GM12878 (cell line): Measurements from ENCODE around the gene PCDHB1. TPM values are rescaled to one million over a fixed set of nuclear protein-coding genes. Genes with fewer than 3 reads are reported as not detected.

ENCODE experiments used
- ATAC-seq: fragments of 200-7000 bp; cut with Tn5 transposase; 3 replicates; pipeline ENCODE4 v1.9.1; 2020; ENCODE audit warnings: mild to moderate bottlenecking, moderate library complexity
- BruUV-seq: library from RNA; stranded (reverse); fragments of 400-500 nt; replicated peaks from 2 replicates; lab custom pipeline; 2021; lab: Mats Ljungman, UMichigan
- CTCF ChIA-PET: fragments of 300-600 bp; sonication (Branson Sonifier 250); formaldehyde crosslinking; extraction: SDS; loops from one replicate; lab custom pipeline; 2021; ENCODE audit warnings: inconsistent platforms; lab: Yijun Ruan, JAX
- POLR2A ChIA-PET: fragments of 350-600 bp; formaldehyde crosslinking; extraction: SDS; loops from one replicate; lab custom pipeline; 2021; ENCODE audit warnings: inconsistent platforms; lab: Charles Lee
- RAD21 ChIA-PET: fragments of 300-600 bp; sonication (Branson Sonifier 250); formaldehyde crosslinking; loops from one replicate; lab custom pipeline; 2023; ENCODE audit warnings: antibody characterized with exemption; ENCODE audit not compliant: unreplicated experiment; lab: Charles Lee
- SMC1A ChIA-PET: fragments of 300-600 bp; sonication (Branson Sonifier 250); formaldehyde crosslinking; loops from one replicate; lab custom pipeline; 2023; ENCODE audit not compliant: unreplicated experiment, uncharacterized antibody; lab: Charles Lee
- DNase-seq: peaks from one replicate; pipeline ENCODE4 v3.0.0-alpha.2; 2011; ENCODE audit warnings: low read depth, low spot score
- FAIRE-seq: peaks from 3 replicates; lab custom pipeline; 2011; peaks lifted over from hg19 to GRCh38; lab: Jason Lieb, UNC
- H2AFZ ChIP-seq: 2 replicates; pipeline ENCODE4 v1.6.0; 2011; ENCODE audit warnings: low read depth, low read length, control low read depth; ENCODE audit not compliant: control insufficient read depth
- H3K27ac ChIP-seq: 2 replicates; pipeline ENCODE4 v1.5.1; 2011; ENCODE audit warnings: control low read depth; ENCODE audit not compliant: control insufficient read depth, insufficient read depth
- H3K27me3 ChIP-seq, 2 experiments: replicated peaks in 1 of 2; 2 replicates each; pipeline versions ENCODE4 v1.6.0 to v1.6.1; 2011; ENCODE audit warnings: low read length in 1 of 2; ENCODE audit not compliant: control insufficient read depth in 2 of 2, insufficient read depth in 2 of 2
- H3K36me3 ChIP-seq, 2 experiments: 2 replicates each; pipeline ENCODE4 v1.5.1; 2011; ENCODE audit warnings: low read length in 1 of 2; ENCODE audit not compliant: control insufficient read depth in 2 of 2, insufficient read depth in 2 of 2
- H3K4me1 ChIP-seq: 2 replicates; pipeline ENCODE4 v1.6.1; 2011; ENCODE audit warnings: mild to moderate bottlenecking, low read length, moderate library complexity, mixed read lengths; ENCODE audit not compliant: control insufficient read depth, insufficient read depth
- H3K4me2 ChIP-seq: 2 replicates; pipeline ENCODE4 v1.6.0; 2011; ENCODE audit warnings: control low read depth; ENCODE audit not compliant: control insufficient read depth, insufficient read depth
- H3K4me3 ChIP-seq: fragments of 200-600 bp; sonication (generic); 2 replicates; pipeline ENCODE4 v1.5.1; 2016
- H3K79me2 ChIP-seq: 2 replicates; pipeline ENCODE4 v1.6.0; 2011; ENCODE audit warnings: low read length; ENCODE audit not compliant: control insufficient read depth, insufficient read depth
- H3K9ac ChIP-seq: 2 replicates; pipeline ENCODE4 v1.8.0; 2011; ENCODE audit warnings: low read length, control low read depth, mixed read lengths; ENCODE audit not compliant: control insufficient read depth, insufficient read depth
- H3K9me3 ChIP-seq: replicated peaks from 3 replicates; pipeline ENCODE4 v1.5.1; 2011; ENCODE audit warnings: mild to moderate bottlenecking, low read length; ENCODE audit not compliant: control insufficient read depth, insufficient read depth
- H4K20me1 ChIP-seq: 2 replicates; pipeline ENCODE4 v1.6.0; 2011; ENCODE audit not compliant: control insufficient read depth, insufficient read depth
- BACH1 ChIP-seq: fragments of 450-650 bp; IDR thresholded peaks from 2 replicates; pipeline ENCODE4 v1.6.1; 2017; ENCODE audit warnings: mild to moderate bottlenecking, borderline replicate concordance
- CBX5 ChIP-seq: sonication (generic); IDR thresholded peaks from 2 replicates; pipeline ENCODE4 v1.6.1; 2016; ENCODE audit warnings: low read depth, moderate library complexity, mild to moderate bottlenecking, inconsistent platforms
- CREB1 ChIP-seq: IDR thresholded peaks from 2 replicates; pipeline ENCODE4 v1.6.1; 2012; ENCODE audit warnings: low read depth, mild to moderate bottlenecking, inconsistent platforms
- ESRRA ChIP-seq: IDR thresholded peaks from 2 replicates; pipeline ENCODE4 v1.6.1; 2012; ENCODE audit warnings: mild to moderate bottlenecking, low read length, improper control_type of control experiment
- SIN3A ChIP-seq: IDR thresholded peaks from 2 replicates; pipeline ENCODE4 v1.6.1; 2012; ENCODE audit warnings: low read depth, low read length, improper control_type of control experiment
- SMC3 ChIP-seq: IDR thresholded peaks from 2 replicates; pipeline ENCODE4 v1.6.1; 2011; ENCODE audit warnings: low read length, improper control_type of control experiment, borderline replicate concordance
- TBL1XR1 ChIP-seq: IDR thresholded peaks from 2 replicates; pipeline ENCODE4 v1.6.1; 2012; ENCODE audit warnings: low read depth, low read length, improper control_type of control experiment
- WRNIP1 ChIP-seq: IDR thresholded peaks from 2 replicates; pipeline ENCODE4 v1.6.1; 2011; ENCODE audit warnings: low read depth, low read length, improper control_type of control experiment, borderline replicate concordance
- YY1 ChIP-seq: IDR thresholded peaks from 2 replicates; pipeline ENCODE4 v1.6.1; 2011; ENCODE audit warnings: low read depth, mild to moderate bottlenecking, low read length
- ZZZ3 ChIP-seq: IDR thresholded peaks from 2 replicates; pipeline ENCODE4 v1.6.1; 2011; ENCODE audit warnings: low read depth; ENCODE audit not compliant: control insufficient read depth, insufficient read length
- in situ Hi-C: fragments of 300-500 bp; cut with MboI; formaldehyde crosslinking; loops from 9 replicates; pipeline ENCODE4 v1.14.3; 2018; ENCODE audit warnings: mixed read lengths
- intact Hi-C: fragments of 100-400 bp; cut with micrococcal nuclease; formaldehyde crosslinking; loops from one replicate; pipeline ENCODE4 v1.14.2; 2022; ENCODE audit not compliant: unreplicated experiment
- polyA plus RNA-seq, 11 experiments: library from polyadenylated mRNA; depleted of rRNA in 4 of 11; unstranded in 6 of 11; stranded (reverse) in 5 of 11; fragments of >200 nt; fragmentation: Nextera tagmentation in 4 of 11; fragmentation: Illumina TruSeq in 1 of 11; extraction: Ambion mirVana in 4 of 11; extraction: Trizol in 1 of 11; gene quantifications; 1 replicate in 1 of 11; 2 replicates in 10 of 11; pipeline versions ENCODE4 v1.2.1 to v1.2.3, GENCODE V29; 2011 to 2016; ENCODE audit warnings: inconsistent platforms in 2 of 11, missing spikeins in 2 of 11, low read depth in 1 of 11
- total RNA-seq, 4 experiments: library from RNA; depleted of rRNA in 3 of 4; stranded (reverse); fragments of >200 nt in 3 of 4; fragmentation: Illumina TruSeq in 1 of 4; extraction: Trizol in 1 of 4; gene quantifications; 2 replicates each; pipeline versions ENCODE4 v1.2.1 to v1.2.3, GENCODE V29; 2013 to 2021
- TF ChIP-seq, protein P1 (sequence below): fragments of 450-650 bp; IDR thresholded peaks from 2 replicates; pipeline ENCODE4 v1.6.1; 2014; ENCODE audit warnings: mild to moderate bottlenecking
- TF ChIP-seq, protein P2 (sequence below): fragments of 150-350 bp; IDR thresholded peaks from 2 replicates; pipeline ENCODE4 v1.6.1; 2016; ENCODE audit warnings: low read depth, low read length
- TF ChIP-seq, protein P3 (sequence below): IDR thresholded peaks from 2 replicates; pipeline ENCODE4 v1.6.1; 2011; ENCODE audit warnings: low read depth, low read length, improper control_type of control experiment, borderline replicate concordance
- TF ChIP-seq, protein P4 (sequence below): fragments of 450-650 bp; IDR thresholded peaks from 2 replicates; pipeline ENCODE4 v1.6.1; 2018; ENCODE audit warnings: borderline replicate concordance, mild to moderate bottlenecking; ENCODE audit not compliant: partially characterized antibody
- TF ChIP-seq, protein P5 (sequence below): fragments of 450-650 bp; IDR thresholded peaks from 2 replicates; pipeline ENCODE4 v1.6.1; 2017; ENCODE audit warnings: mild to moderate bottlenecking, low read depth, inconsistent platforms; ENCODE audit not compliant: poor library complexity, severe bottlenecking

The PCDHB1 gene
- total and polyA plus RNA-seq, 10 of the 15 experiments (the other 5 are each of a cell fraction or from before 2014, with no cell fraction given) = not detected

DNA sequence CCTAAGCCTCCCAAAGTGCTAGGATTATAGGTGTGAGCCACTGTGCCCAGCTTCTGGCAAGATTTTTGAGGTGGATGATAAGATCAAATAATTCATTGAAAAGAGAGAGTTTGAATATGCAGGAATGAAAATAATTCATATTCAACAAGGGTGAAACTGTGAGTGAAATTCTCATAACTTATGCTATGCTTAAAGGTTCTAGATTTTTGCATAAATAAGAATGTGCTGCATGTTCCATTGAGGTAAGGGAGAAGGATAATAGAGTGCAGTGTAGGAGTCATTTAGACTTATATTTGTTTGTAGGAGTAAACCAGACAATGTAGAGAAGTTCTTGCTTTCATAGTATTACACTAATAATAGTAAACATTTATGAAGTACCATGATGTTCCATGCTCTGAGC lies 31.1 kb downstream of the PCDHB1 start:
- ChIA-PET RAD21 (no interaction called here), SMC1A (interaction anchor here (0.9 kb wide), 1 partner anchor 47 kb away, joined by 3 read pairs; no protein-coding TSS in a partner anchor), CTCF (no interaction called here), POLR2A (interaction anchor here (0.7 kb wide), 1 partner anchor 385 kb away, joined by 6 read pairs; no protein-coding TSS in a partner anchor)
- Histone ChIP-seq H3K27ac (no peak overlapping the region), H3K4me1 (no peaks in the 10 kb centered on the region), H3K4me3 (no peak overlapping the region), H3K79me2 (no peaks in the 10 kb centered on the region), H3K4me2 (no peak overlapping the region), H4K20me1 (no peaks in the 10 kb centered on the region), H3K27me3 (no peaks in the 10 kb centered on the region), H3K9me3 (no peaks in the 10 kb centered on the region), H3K36me3 (no peaks in the 10 kb centered on the region), H2AFZ (no peak overlapping the region), H3K9ac (no peak overlapping the region)
- FAIRE-seq = no peak
- intact Hi-C loops = no loop called here
- DNase-seq = no peak
- no TSS peak for BruUV-seq
- in situ Hi-C loops = no loop called here
- ATAC-seq = no peak
- TF ChIP-seq BACH1 = no peak
- no peak for TF ChIP-seq TBL1XR1
- TF ChIP-seq, protein P1, sequence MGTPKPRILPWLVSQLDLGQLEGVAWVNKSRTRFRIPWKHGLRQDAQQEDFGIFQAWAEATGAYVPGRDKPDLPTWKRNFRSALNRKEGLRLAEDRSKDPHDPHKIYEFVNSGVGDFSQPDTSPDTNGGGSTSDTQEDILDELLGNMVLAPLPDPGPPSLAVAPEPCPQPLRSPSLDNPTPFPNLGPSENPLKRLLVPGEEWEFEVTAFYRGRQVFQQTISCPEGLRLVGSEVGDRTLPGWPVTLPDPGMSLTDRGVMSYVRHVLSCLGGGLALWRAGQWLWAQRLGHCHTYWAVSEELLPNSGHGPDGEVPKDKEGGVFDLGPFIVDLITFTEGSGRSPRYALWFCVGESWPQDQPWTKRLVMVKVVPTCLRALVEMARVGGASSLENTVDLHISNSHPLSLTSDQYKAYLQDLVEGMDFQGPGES = no peak
- no peak for TF ChIP-seq ESRRA
- TF ChIP-seq ZZZ3 = no peak
- no peak for TF ChIP-seq CREB1
- TF ChIP-seq, protein P2, sequence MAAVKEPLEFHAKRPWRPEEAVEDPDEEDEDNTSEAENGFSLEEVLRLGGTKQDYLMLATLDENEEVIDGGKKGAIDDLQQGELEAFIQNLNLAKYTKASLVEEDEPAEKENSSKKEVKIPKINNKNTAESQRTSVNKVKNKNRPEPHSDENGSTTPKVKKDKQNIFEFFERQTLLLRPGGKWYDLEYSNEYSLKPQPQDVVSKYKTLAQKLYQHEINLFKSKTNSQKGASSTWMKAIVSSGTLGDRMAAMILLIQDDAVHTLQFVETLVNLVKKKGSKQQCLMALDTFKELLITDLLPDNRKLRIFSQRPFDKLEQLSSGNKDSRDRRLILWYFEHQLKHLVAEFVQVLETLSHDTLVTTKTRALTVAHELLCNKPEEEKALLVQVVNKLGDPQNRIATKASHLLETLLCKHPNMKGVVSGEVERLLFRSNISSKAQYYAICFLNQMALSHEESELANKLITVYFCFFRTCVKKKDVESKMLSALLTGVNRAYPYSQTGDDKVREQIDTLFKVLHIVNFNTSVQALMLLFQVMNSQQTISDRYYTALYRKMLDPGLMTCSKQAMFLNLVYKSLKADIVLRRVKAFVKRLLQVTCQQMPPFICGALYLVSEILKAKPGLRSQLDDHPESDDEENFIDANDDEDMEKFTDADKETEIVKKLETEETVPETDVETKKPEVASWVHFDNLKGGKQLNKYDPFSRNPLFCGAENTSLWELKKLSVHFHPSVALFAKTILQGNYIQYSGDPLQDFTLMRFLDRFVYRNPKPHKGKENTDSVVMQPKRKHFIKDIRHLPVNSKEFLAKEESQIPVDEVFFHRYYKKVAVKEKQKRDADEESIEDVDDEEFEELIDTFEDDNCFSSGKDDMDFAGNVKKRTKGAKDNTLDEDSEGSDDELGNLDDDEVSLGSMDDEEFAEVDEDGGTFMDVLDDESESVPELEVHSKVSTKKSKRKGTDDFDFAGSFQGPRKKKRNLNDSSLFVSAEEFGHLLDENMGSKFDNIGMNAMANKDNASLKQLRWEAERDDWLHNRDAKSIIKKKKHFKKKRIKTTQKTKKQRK = no peak
- TF ChIP-seq, protein P3, sequence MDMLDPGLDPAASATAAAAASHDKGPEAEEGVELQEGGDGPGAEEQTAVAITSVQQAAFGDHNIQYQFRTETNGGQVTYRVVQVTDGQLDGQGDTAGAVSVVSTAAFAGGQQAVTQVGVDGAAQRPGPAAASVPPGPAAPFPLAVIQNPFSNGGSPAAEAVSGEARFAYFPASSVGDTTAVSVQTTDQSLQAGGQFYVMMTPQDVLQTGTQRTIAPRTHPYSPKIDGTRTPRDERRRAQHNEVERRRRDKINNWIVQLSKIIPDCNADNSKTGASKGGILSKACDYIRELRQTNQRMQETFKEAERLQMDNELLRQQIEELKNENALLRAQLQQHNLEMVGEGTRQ = no peak
- no peak for TF ChIP-seq SMC3
- TF ChIP-seq WRNIP1 = no peak
- TF ChIP-seq, protein P4, sequence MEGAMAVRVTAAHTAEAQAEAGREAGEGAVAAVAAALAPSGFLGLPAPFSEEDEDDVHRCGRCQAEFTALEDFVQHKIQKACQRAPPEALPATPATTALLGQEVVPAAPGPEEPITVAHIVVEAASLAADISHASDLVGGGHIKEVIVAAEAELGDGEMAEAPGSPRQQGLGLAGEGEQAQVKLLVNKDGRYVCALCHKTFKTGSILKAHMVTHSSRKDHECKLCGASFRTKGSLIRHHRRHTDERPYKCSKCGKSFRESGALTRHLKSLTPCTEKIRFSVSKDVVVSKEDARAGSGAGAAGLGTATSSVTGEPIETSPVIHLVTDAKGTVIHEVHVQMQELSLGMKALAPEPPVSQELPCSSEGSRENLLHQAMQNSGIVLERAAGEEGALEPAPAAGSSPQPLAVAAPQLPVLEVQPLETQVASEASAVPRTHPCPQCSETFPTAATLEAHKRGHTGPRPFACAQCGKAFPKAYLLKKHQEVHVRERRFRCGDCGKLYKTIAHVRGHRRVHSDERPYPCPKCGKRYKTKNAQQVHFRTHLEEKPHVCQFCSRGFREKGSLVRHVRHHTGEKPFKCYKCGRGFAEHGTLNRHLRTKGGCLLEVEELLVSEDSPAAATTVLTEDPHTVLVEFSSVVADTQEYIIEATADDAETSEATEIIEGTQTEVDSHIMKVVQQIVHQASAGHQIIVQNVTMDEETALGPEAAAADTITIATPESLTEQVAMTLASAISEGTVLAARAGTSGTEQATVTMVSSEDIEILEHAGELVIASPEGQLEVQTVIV = no peak
- no peak for TF ChIP-seq YY1
- no peak for TF ChIP-seq SIN3A
- no peak for TF ChIP-seq CBX5
- TF ChIP-seq, protein P5, sequence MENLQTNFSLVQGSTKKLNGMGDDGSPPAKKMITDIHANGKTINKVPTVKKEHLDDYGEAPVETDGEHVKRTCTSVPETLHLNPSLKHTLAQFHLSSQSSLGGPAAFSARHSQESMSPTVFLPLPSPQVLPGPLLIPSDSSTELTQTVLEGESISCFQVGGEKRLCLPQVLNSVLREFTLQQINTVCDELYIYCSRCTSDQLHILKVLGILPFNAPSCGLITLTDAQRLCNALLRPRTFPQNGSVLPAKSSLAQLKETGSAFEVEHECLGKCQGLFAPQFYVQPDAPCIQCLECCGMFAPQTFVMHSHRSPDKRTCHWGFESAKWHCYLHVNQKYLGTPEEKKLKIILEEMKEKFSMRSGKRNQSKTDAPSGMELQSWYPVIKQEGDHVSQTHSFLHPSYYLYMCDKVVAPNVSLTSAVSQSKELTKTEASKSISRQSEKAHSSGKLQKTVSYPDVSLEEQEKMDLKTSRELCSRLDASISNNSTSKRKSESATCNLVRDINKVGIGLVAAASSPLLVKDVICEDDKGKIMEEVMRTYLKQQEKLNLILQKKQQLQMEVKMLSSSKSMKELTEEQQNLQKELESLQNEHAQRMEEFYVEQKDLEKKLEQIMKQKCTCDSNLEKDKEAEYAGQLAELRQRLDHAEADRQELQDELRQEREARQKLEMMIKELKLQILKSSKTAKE = no peak
